GM23338 (cell line): ENCODE measurements around the gene CHN1. TPM values are rescaled to one million over a fixed set of nuclear protein-coding genes. Genes with fewer than 3 reads are reported as not detected.

ENCODE experiments used
- ATAC-seq: fragments of 200-7000 bp; cut with Tn5 transposase; 3 replicates; pipeline ENCODE4 v1.9.1; 2020
- DNase-seq: peaks from one replicate; pipeline ENCODE4 v3.0.0-alpha.2; 2015; ENCODE audit warnings: low spot score
- H2AFZ ChIP-seq: fragments of 200-600 bp; sonication (generic); 2 replicates; pipeline ENCODE4 v1.8.0; 2016; ENCODE audit warnings: antibody characterized with exemption, mild to moderate bottlenecking, moderate library complexity
- H3F3A ChIP-seq: fragments of 200-600 bp; sonication (generic); replicated peaks from 2 replicates; pipeline ENCODE4 v1.8.0; 2017; ENCODE audit warnings: antibody characterized with exemption, mixed run types, low read depth
- H3K27ac ChIP-seq: fragments of 200-600 bp; sonication (generic); 2 replicates; pipeline ENCODE4 v1.6.1; 2016; ENCODE audit warnings: low read depth
- H3K27me3 ChIP-seq: fragments of 200-600 bp; sonication (generic); 2 replicates; pipeline ENCODE4 v1.8.0; 2016; ENCODE audit warnings: mild to moderate bottlenecking, mixed run types, moderate library complexity; ENCODE audit not compliant: insufficient read depth
- H3K36me3 ChIP-seq: fragments of 200-600 bp; sonication (generic); 2 replicates; pipeline ENCODE4 v1.8.0; 2016; ENCODE audit warnings: mild to moderate bottlenecking; ENCODE audit not compliant: insufficient read depth
- H3K4me1 ChIP-seq: fragments of 200-600 bp; sonication (generic); 2 replicates; pipeline ENCODE4 v1.8.0; 2016; ENCODE audit warnings: mild to moderate bottlenecking, moderate library complexity; ENCODE audit not compliant: insufficient read depth
- H3K4me2 ChIP-seq: fragments of 200-600 bp; sonication (generic); 2 replicates; pipeline ENCODE4 v1.7.1; 2017; ENCODE audit warnings: mixed run types
- H3K4me3 ChIP-seq: fragments of 200-600 bp; sonication (generic); 2 replicates; pipeline ENCODE4 v1.6.1; 2016; ENCODE audit warnings: mixed run types
- H3K79me2 ChIP-seq: fragments of 200-600 bp; sonication (generic); replicated peaks from 2 replicates; pipeline ENCODE4 v1.8.0; 2017; ENCODE audit warnings: mild to moderate bottlenecking; ENCODE audit not compliant: insufficient read depth
- H3K9me2 ChIP-seq: fragments of 200-600 bp; sonication (generic); 2 replicates; pipeline ENCODE4 v1.8.0; 2017; ENCODE audit not compliant: insufficient read depth
- H4K20me1 ChIP-seq: fragments of 200-600 bp; sonication (generic); replicated peaks from 2 replicates; pipeline ENCODE4 v1.8.0; 2017; ENCODE audit warnings: mild to moderate bottlenecking; ENCODE audit not compliant: insufficient read depth
- H3K27ac Mint-ChIP-seq: 2 replicates; pipeline ENCODE4 v1.8.0; 2020; ENCODE audit warnings: inconsistent platforms, mild to moderate bottlenecking, moderate library complexity, mixed read lengths
- H3K27me3 Mint-ChIP-seq: 3 replicates; pipeline ENCODE4 v1.8.0; 2022; ENCODE audit warnings: low read depth, mild to moderate bottlenecking, moderate library complexity, mixed read lengths, inconsistent platforms; ENCODE audit not compliant: insufficient read depth, poor library complexity
- H3K36me3 Mint-ChIP-seq: 3 replicates; pipeline ENCODE4 v1.8.0; 2021; ENCODE audit warnings: low read depth, mild to moderate bottlenecking, inconsistent platforms, moderate library complexity, mixed read lengths
- H3K4me1 Mint-ChIP-seq: 3 replicates; pipeline ENCODE4 v1.8.0; 2020; ENCODE audit warnings: mild to moderate bottlenecking, inconsistent platforms, mixed read lengths
- H3K4me3 Mint-ChIP-seq: 3 replicates; pipeline ENCODE4 v1.8.0; 2021; ENCODE audit warnings: moderate library complexity, mild to moderate bottlenecking, inconsistent platforms, mixed read lengths
- H3K9me3 Mint-ChIP-seq: 3 replicates; pipeline ENCODE4 v1.8.0; 2020; ENCODE audit warnings: moderate library complexity, mild to moderate bottlenecking, inconsistent platforms, mixed read lengths
- CTCF ChIP-seq, 2 experiments: fragments of 200-600 bp in 1 of 2; sonication (generic) in 1 of 2; conservative IDR thresholded peaks; 2 replicates each; pipeline versions ENCODE4 v1.5.1 to v1.6.1; 2016 to 2017; ENCODE audit warnings: antibody characterized with exemption in 2 of 2, low read depth in 2 of 2, mild to moderate bottlenecking in 2 of 2, moderate library complexity in 1 of 2
- JUNB ChIP-seq: IDR thresholded peaks from one replicate; pipeline ENCODE4 v1.6.1; 2016; ENCODE audit warnings: antibody characterized with exemption; ENCODE audit not compliant: unreplicated experiment
- NANOG ChIP-seq: IDR thresholded peaks from 2 replicates; pipeline ENCODE4 v1.6.1; 2016; ENCODE audit warnings: antibody characterized with exemption, borderline replicate concordance
- ZNF331 ChIP-seq: fragments of 250-450 bp; sonication (Bioruptor Pico); IDR thresholded peaks from 2 replicates; pipeline ENCODE4 v1.5.0; 2020; ENCODE audit warnings: low read depth, mild to moderate bottlenecking, moderate library complexity
- polyA plus RNA-seq: library from polyadenylated mRNA; unstranded; fragments of >200 nt; fragmentation: Nextera tagmentation; extraction: Ambion mirVana; gene quantifications from 2 replicates; pipeline ENCODE4 v1.2.1, GENCODE V29; 2016
- total RNA-seq: library from RNA; depleted of rRNA; stranded (reverse); fragments of >200 nt; shearing (Covaris generic); gene quantifications from 2 replicates; pipeline ENCODE4 v1.2.3, GENCODE V29; 2014
- TF ChIP-seq, protein P1 (sequence below): fragments of 250-450 bp; sonication (Bioruptor Pico); IDR thresholded peaks from 2 replicates; pipeline ENCODE4 v1.5.0; 2020; ENCODE audit warnings: mild to moderate bottlenecking, moderate library complexity

The CHN1 gene
- total and polyA plus RNA-seq, 2 experiments from 2014 or later = 28.1 to 36.5 TPM

- Histone ChIP-seq H3K36me3 (no peaks in the 10 kb centered on the region), H3F3A (no peaks in the 10 kb centered on the region), H3K79me2 (no peaks in the 10 kb centered on the region; the same call in 1 of the 2 replicates), H3K4me2 (no peak overlapping the region), H4K20me1 (no peaks in the 10 kb centered on the region), H2AFZ (no peak overlapping the region), H3K27ac (peak overlapping the region; percentile 73), H3K4me3 (no peak overlapping the region), H3K9me2 (no peaks in the 10 kb centered on the region), H3K4me1 (peaks cover 27% of the 10 kb centered on the region), H3K27me3 (no peaks in the 10 kb centered on the region)
- Mint-ChIP-seq H3K27me3 (no peaks in the 10 kb centered on the region), H3K9me3 (no peaks in the 10 kb centered on the region), H3K27ac (peak overlapping the region; percentile 43; the same call in 1 of the 2 replicates), H3K4me3 (no peak overlapping the region), H3K36me3 (no peaks in the 10 kb centered on the region), H3K4me1 (peaks cover 42% of the 10 kb centered on the region)
- DNase-seq = no peak
- TF ChIP-seq JUNB = no peak
- TF ChIP-seq ZNF331 (CRISPR knock-in tag) = no peak
- TF ChIP-seq NANOG = no peak
- no peak for TF ChIP-seq CTCF (conservative IDR thresholded peaks at IDR 0.05; ENCODE audit: low read depth in 2 of 2)
- TF ChIP-seq, protein P1, sequence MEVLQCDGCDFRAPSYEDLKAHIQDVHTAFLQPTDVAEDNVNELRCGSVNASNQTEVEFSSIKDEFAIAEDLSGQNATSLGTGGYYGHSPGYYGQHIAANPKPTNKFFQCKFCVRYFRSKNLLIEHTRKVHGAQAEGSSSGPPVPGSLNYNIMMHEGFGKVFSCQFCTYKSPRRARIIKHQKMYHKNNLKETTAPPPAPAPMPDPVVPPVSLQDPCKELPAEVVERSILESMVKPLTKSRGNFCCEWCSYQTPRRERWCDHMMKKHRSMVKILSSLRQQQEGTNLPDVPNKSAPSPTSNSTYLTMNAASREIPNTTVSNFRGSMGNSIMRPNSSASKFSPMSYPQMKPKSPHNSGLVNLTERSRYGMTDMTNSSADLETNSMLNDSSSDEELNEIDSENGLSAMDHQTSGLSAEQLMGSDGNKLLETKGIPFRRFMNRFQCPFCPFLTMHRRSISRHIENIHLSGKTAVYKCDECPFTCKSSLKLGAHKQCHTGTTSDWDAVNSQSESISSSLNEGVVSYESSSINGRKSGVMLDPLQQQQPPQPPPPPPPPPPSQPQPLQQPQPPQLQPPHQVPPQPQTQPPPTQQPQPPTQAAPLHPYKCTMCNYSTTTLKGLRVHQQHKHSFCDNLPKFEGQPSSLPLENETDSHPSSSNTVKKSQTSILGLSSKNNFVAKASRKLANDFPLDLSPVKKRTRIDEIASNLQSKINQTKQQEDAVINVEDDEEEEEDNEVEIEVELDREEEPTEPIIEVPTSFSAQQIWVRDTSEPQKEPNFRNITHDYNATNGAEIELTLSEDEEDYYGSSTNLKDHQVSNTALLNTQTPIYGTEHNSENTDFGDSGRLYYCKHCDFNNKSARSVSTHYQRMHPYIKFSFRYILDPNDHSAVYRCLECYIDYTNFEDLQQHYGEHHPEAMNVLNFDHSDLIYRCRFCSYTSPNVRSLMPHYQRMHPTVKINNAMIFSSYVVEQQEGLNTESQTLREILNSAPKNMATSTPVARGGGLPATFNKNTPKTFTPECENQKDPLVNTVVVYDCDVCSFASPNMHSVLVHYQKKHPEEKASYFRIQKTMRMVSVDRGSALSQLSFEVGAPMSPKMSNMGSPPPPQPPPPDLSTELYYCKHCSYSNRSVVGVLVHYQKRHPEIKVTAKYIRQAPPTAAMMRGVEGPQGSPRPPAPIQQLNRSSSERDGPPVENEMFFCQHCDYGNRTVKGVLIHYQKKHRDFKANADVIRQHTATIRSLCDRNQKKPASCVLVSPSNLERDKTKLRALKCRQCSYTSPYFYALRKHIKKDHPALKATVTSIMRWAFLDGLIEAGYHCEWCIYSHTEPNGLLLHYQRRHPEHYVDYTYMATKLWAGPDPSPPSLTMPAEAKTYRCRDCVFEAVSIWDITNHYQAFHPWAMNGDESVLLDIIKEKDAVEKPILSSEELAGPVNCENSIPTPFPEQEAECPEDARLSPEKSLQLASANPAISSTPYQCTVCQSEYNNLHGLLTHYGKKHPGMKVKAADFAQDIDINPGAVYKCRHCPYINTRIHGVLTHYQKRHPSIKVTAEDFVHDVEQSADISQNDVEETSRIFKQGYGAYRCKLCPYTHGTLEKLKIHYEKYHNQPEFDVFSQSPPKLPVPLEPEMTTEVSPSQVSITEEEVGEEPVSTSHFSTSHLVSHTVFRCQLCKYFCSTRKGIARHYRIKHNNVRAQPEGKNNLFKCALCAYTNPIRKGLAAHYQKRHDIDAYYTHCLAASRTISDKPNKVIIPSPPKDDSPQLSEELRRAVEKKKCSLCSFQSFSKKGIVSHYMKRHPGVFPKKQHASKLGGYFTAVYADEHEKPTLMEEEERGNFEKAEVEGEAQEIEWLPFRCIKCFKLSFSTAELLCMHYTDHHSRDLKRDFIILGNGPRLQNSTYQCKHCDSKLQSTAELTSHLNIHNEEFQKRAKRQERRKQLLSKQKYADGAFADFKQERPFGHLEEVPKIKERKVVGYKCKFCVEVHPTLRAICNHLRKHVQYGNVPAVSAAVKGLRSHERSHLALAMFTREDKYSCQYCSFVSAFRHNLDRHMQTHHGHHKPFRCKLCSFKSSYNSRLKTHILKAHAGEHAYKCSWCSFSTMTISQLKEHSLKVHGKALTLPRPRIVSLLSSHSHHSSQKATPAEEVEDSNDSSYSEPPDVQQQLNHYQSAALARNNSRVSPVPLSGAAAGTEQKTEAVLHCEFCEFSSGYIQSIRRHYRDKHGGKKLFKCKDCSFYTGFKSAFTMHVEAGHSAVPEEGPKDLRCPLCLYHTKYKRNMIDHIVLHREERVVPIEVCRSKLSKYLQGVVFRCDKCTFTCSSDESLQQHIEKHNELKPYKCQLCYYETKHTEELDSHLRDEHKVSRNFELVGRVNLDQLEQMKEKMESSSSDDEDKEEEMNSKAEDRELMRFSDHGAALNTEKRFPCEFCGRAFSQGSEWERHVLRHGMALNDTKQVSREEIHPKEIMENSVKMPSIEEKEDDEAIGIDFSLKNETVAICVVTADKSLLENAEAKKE (CRISPR knock-in tag) = no peak
- peak; percentile 79 for ATAC-seq
Measured at GRCh38 chr2:174859563-174860169, 145.5 kb downstream of the CHN1 start.
